K562 (cell line): ENCODE results near the gene MARK4. TPM values are rescaled to one million over a fixed set of nuclear protein-coding genes. Genes with fewer than 3 reads are reported as not detected.

Experiments used
- ATAC-seq: fragments of 200-7000 bp; cut with Tn5 transposase; 3 replicates; pipeline ENCODE4 v1.9.1; 2020; ENCODE audit warnings: moderate library complexity
- BruUV-seq: library from RNA; stranded (reverse); fragments of 400-500 nt; replicated peaks from 2 replicates; lab custom pipeline; 2021; lab: Mats Ljungman, UMichigan
- CTCF ChIA-PET: fragments of 300-600 bp; formaldehyde crosslinking; extraction: SDS; loops from one replicate; lab custom pipeline; 2021; ENCODE audit warnings: low intra/inter-chr PET ratio; lab: Yijun Ruan, JAX
- POLR2A ChIA-PET: fragments of 300-600, 350-650 bp; sonication (Branson Sonifier 250); formaldehyde crosslinking; extraction: SDS; loops from one replicate; lab custom pipeline; 2021; ENCODE audit warnings: antibody characterized with exemption, inconsistent platforms; lab: Yijun Ruan, JAX
- DNase-seq, 4 experiments: peaks; one replicate each; pipeline versions ENCODE4 v3.0.0 to v3.0.0-alpha.2; 2011 to 2018; ENCODE audit warnings: low spot score in 3 of 4, mixed read lengths in 3 of 4; ENCODE audit errors: extremely low read depth in 1 of 4
- FAIRE-seq: peaks from 2 replicates; lab custom pipeline; 2011; peaks lifted over from hg19 to GRCh38; lab: Jason Lieb, UNC
- H2AFZ ChIP-seq: 2 replicates; pipeline ENCODE4 v1.6.0; 2011; ENCODE audit warnings: low read depth, low read length, control low read depth, inconsistent platforms
- H3K27ac ChIP-seq: fragments of 200-600 bp; 3 replicates; pipeline ENCODE4 v1.8.0; 2011; ENCODE audit warnings: low read depth, mild to moderate bottlenecking, control low read depth, inconsistent platforms, low read length, moderate library complexity, mixed read lengths; ENCODE audit errors: extremely low read depth
- H3K27me3 ChIP-seq, 2 experiments: fragments of 300-600 bp in 1 of 2; 2 replicates in 1 of 2; 3 replicates in 1 of 2; pipeline versions ENCODE4 v1.6.0 to v1.8.0; 2011; ENCODE audit warnings: inconsistent platforms in 2 of 2, low read length in 2 of 2, mild to moderate bottlenecking in 1 of 2, mixed read lengths in 1 of 2, moderate library complexity in 1 of 2; ENCODE audit not compliant: control insufficient read depth in 2 of 2, insufficient read depth in 2 of 2
- H3K36me3 ChIP-seq: fragments of 300-600 bp; 3 replicates; pipeline ENCODE4 v1.8.0; 2011; ENCODE audit warnings: mild to moderate bottlenecking, low read length, inconsistent platforms; ENCODE audit not compliant: control insufficient read depth, insufficient read depth
- H3K4me1 ChIP-seq, 2 experiments: fragments of 200-600 bp in 1 of 2; replicated peaks in 1 of 2; 2 replicates in 1 of 2; 3 replicates in 1 of 2; pipeline versions ENCODE4 v1.5.1 to v1.8.0; 2011; ENCODE audit warnings: inconsistent platforms in 2 of 2, low read length in 2 of 2, mild to moderate bottlenecking in 1 of 2, mixed read lengths in 1 of 2, moderate library complexity in 1 of 2; ENCODE audit not compliant: control insufficient read depth in 2 of 2, insufficient read depth in 2 of 2
- H3K4me2 ChIP-seq: 2 replicates; pipeline ENCODE4 v1.6.1; 2011; ENCODE audit warnings: low read length, control low read depth, inconsistent platforms, mixed read lengths; ENCODE audit not compliant: insufficient read depth
- H3K4me3 ChIP-seq: fragments of 200-600 bp; sonication (generic), shearing (Covaris generic); 2 replicates; pipeline ENCODE4 v1.5.1; 2016; ENCODE audit warnings: control low read depth, inconsistent platforms
- H3K79me2 ChIP-seq: fragments of 200-600 bp; 3 replicates; pipeline ENCODE4 v1.8.0; 2011; ENCODE audit warnings: low read length, inconsistent platforms; ENCODE audit not compliant: control insufficient read depth, insufficient read depth
- H3K9ac ChIP-seq, 2 experiments: 2 replicates each; pipeline versions ENCODE4 v1.6.0 to v1.6.1; 2011; ENCODE audit warnings: low read depth in 2 of 2, low read length in 2 of 2, control low read depth in 1 of 2, inconsistent platforms in 1 of 2, mild to moderate bottlenecking in 1 of 2, mixed read lengths in 1 of 2; ENCODE audit not compliant: insufficient read depth in 1 of 2
- H3K9me1 ChIP-seq: one replicate; pipeline ENCODE4 v1.6.0; 2011; ENCODE audit warnings: inconsistent platforms, mild to moderate bottlenecking, low read length, moderate library complexity; ENCODE audit not compliant: control insufficient read depth, insufficient read depth
- H3K9me3 ChIP-seq: replicated peaks from 2 replicates; pipeline ENCODE4 v1.5.1; 2011; ENCODE audit warnings: low read depth, low read length, inconsistent platforms; ENCODE audit not compliant: control insufficient read depth, insufficient read depth
- H4K20me1 ChIP-seq: replicated peaks from 2 replicates; pipeline ENCODE4 v1.6.1; 2011; ENCODE audit warnings: low read length, inconsistent platforms, mixed read lengths; ENCODE audit not compliant: control insufficient read depth, insufficient read depth
- BCOR ChIP-seq: fragments of 450-650 bp; IDR thresholded peaks from 2 replicates; pipeline ENCODE4 v1.6.1; 2016
- CBFB ChIP-seq: sonication (generic); formaldehyde crosslinking; IDR thresholded peaks from 2 replicates; pipeline ENCODE4 v1.4.0; 2020; ENCODE audit warnings: mild to moderate bottlenecking, missing genetic modification reagents
- CC2D1A ChIP-seq: fragments of 450-650 bp; IDR thresholded peaks from 2 replicates; pipeline ENCODE4 v1.6.1; 2017; ENCODE audit warnings: mild to moderate bottlenecking
- CEBPZ ChIP-seq: fragments of 150-350 bp; IDR thresholded peaks from 2 replicates; pipeline ENCODE4 v1.6.1; 2014; ENCODE audit warnings: low read depth, mild to moderate bottlenecking, low read length, borderline replicate concordance
- FOXA1 ChIP-seq: fragments of 450-650 bp; IDR thresholded peaks from 2 replicates; pipeline ENCODE4 v1.6.1; 2016; ENCODE audit warnings: mild to moderate bottlenecking, borderline replicate concordance
- MAFF ChIP-seq: IDR thresholded peaks from 2 replicates; pipeline ENCODE4 v1.6.1; 2012; ENCODE audit warnings: low read length, improper control_type of control experiment
- MAFG ChIP-seq: fragments of 450-650 bp; conservative IDR thresholded peaks from 2 replicates; pipeline ENCODE4 v1.6.1; 2016; ENCODE audit warnings: missing genetic modification characterization, missing compliant biosample characterization
- NCOA2 ChIP-seq, 2 experiments: fragments of 450-650 bp; IDR thresholded peaks; 2 replicates each; pipeline ENCODE4 v1.6.1; 2018; ENCODE audit warnings: mild to moderate bottlenecking in 2 of 2, moderate library complexity in 1 of 2; ENCODE audit not compliant: partially characterized antibody in 2 of 2
- NCOA6 ChIP-seq: fragments of 450-650 bp; IDR thresholded peaks from 2 replicates; pipeline ENCODE4 v1.6.1; 2017; ENCODE audit warnings: mild to moderate bottlenecking
- NR2C2 ChIP-seq, 2 experiments: fragments of 200-800 bp in 1 of 2; sonication (Bioruptor generic) in 1 of 2; sonication (generic) in 1 of 2; formaldehyde crosslinking in 1 of 2; IDR thresholded peaks; 2 replicates each; pipeline versions ENCODE4 v1.6.1 to v1.8.0; 2016 to 2022; ENCODE audit warnings: mild to moderate bottlenecking in 1 of 2, missing compliant biosample characterization in 1 of 2, missing genetic modification characterization in 1 of 2, missing genetic modification reagents in 1 of 2
- PML ChIP-seq: IDR thresholded peaks from 2 replicates; pipeline ENCODE4 v1.6.1; 2012; ENCODE audit warnings: low read length, inconsistent platforms
- RBM25 ChIP-seq: fragments of 200-400 bp; formaldehyde crosslinking; IDR thresholded peaks from 2 replicates; pipeline ENCODE4 v1.6.1; 2018; ENCODE audit warnings: low read length, low read depth, moderate library complexity; ENCODE audit not compliant: severe bottlenecking
- SMARCA5 ChIP-seq: fragments of 450-650 bp; IDR thresholded peaks from 2 replicates; pipeline ENCODE4 v1.6.1; 2016
- SREBF1 ChIP-seq: fragments of 150-350 bp; IDR thresholded peaks from 2 replicates; pipeline ENCODE4 v1.6.1; 2014; ENCODE audit warnings: antibody characterized with exemption, low read depth, low read length, borderline replicate concordance
- ZNF12 ChIP-seq: sonication (generic); formaldehyde crosslinking; IDR thresholded peaks from 2 replicates; pipeline ENCODE4 v1.4.0; 2020; ENCODE audit warnings: mild to moderate bottlenecking, missing genetic modification reagents
- WGBS: fragments of 100-300 bp; shearing (Covaris generic); methylation state at CpG from one replicate; pipeline ENCODE4 v1.1.6; 2016; ENCODE audit warnings: low coverage, mixed read lengths; ENCODE audit not compliant: insufficient coverage; ENCODE audit errors: missing lambda C conversion rate; 5-methylcytosine and 5-hydroxymethylcytosine counted together
- in situ Hi-C: fragments of 300-500 bp; cut with MboI; formaldehyde crosslinking; loops from 4 replicates; pipeline ENCODE4 v1.15.0; 2018; ENCODE audit warnings: inconsistent platforms, mixed read lengths
- intact Hi-C: fragments of 100-400 bp; cut with micrococcal nuclease; formaldehyde crosslinking; loops from 2 replicates; pipeline ENCODE4 v1.14.2; 2022
- polyA plus RNA-seq, 8 experiments: library from polyadenylated mRNA; depleted of rRNA in 4 of 8; stranded (reverse) in 5 of 8; unstranded in 3 of 8; fragments of >200 nt; fragmentation: Nextera tagmentation in 2 of 8; fragmentation: Illumina TruSeq in 1 of 8; extraction: Ambion mirVana in 2 of 8; extraction: Trizol in 1 of 8; gene quantifications; 2 replicates each; pipeline versions ENCODE4 v1.2.1 to v1.2.3, GENCODE V29; 2011 to 2014; ENCODE audit warnings: inconsistent platforms in 1 of 8, missing spikeins in 1 of 8
- total RNA-seq, 7 experiments: library from RNA; depleted of rRNA in 6 of 7; stranded (reverse); fragments of >200 nt in 6 of 7; fragmentation: Illumina TruSeq in 2 of 7; extraction: Trizol in 2 of 7; gene quantifications; 2 replicates each; pipeline versions ENCODE4 v1.2.1 to v1.2.3, GENCODE V29; 2011 to 2021; ENCODE audit warnings: low replicate concordance in 1 of 7
- TF ChIP-seq, protein P1 (sequence below): fragments of 250-450 bp; sonication (Bioruptor Pico); IDR thresholded peaks from 2 replicates; pipeline ENCODE4 v1.8.0; 2021; ENCODE audit warnings: mild to moderate bottlenecking, moderate library complexity
- TF ChIP-seq, protein P2 (sequence below): fragments of 250-450 bp; sonication (Bioruptor Pico); IDR thresholded peaks from 2 replicates; pipeline ENCODE4 v1.8.0; 2022; ENCODE audit warnings: moderate library complexity, mild to moderate bottlenecking, inconsistent platforms

Gene MARK4
- total and polyA plus RNA-seq, 9 of the 15 experiments (the other 6 are each of a cell fraction or from before 2014, with no cell fraction given): 0.52 to 29.4 (median 8.6) TPM

DNA sequence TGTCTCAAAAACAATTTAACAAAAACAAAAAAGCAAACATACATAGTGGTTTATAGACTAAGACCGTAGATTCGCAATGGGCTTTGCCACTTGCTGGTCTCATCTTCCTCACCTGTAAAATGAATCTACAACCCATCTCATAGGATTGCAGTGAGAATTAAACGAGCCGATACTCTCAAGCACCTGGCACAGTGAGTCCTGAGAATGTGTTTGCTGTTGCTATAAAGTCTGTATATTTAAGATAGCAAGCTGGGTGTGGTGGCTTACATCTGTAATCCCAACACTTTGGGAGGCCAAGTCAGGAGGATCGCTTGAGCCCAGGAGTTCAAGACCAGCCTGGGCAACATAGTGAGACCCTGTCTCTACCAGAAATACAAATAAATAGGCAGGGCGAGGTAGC lies 28.3 kb upstream of the MARK4 start (continued):
- TF ChIP-seq CEBPZ (no peak), ZNF12 (CRISPR knock-in tag) (no peak), NCOA2 (IDR thresholded peaks at IDR 0.05; ENCODE audit: partially characterized antibody in 2 of 2) (no peak), NCOA6 (no peak)

GRCh38 chr19:45223879-45224278 lies 27.2 kb upstream of the MARK4 start:
- no peaks in the 10 kb centered on the region for H3K27me3 ChIP-seq
- H2AFZ ChIP-seq: no peak overlapping the region
- no peak for DNase-seq
- TF ChIP-seq MAFG (tag) (no peak), RBM25 (peak; percentile 34), PML (no peak), NR2C2 (CRISPR knock-in tag; IDR thresholded peaks at IDR 0.05) (no peak), NR2C2 (tag; IDR thresholded peaks at IDR 0.05) (no peak), MAFF (no peak), CC2D1A (no peak), BCOR (peak; percentile 78), CBFB (CRISPR knock-in tag) (no peak), FOXA1 (no peak), SREBF1 (no peak), SMARCA5 (peak; percentile 88)
- TF ChIP-seq, protein P1, sequence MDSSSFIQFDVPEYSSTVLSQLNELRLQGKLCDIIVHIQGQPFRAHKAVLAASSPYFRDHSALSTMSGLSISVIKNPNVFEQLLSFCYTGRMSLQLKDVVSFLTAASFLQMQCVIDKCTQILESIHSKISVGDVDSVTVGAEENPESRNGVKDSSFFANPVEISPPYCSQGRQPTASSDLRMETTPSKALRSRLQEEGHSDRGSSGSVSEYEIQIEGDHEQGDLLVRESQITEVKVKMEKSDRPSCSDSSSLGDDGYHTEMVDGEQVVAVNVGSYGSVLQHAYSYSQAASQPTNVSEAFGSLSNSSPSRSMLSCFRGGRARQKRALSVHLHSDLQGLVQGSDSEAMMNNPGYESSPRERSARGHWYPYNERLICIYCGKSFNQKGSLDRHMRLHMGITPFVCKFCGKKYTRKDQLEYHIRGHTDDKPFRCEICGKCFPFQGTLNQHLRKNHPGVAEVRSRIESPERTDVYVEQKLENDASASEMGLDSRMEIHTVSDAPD (CRISPR knock-in tag): no peak
- TF ChIP-seq, protein P2, sequence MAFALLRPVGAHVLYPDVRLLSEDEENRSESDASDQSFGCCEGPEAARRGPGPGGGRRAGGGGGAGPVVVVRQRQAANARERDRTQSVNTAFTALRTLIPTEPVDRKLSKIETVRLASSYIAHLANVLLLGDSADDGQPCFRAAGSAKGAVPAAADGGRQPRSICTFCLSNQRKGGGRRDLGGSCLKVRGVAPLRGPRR (CRISPR knock-in tag): no peak
- TF ChIP-seq, all 486 proteins: peak for 3
- Histone ChIP-seq H4K20me1 (no peaks in the 10 kb centered on the region), H3K27ac (no peak overlapping the region), H3K79me2 (no peaks in the 10 kb centered on the region), H3K36me3 (peaks cover 2% of the 10 kb centered on the region; the same call in 2 of the 3 replicates), H3K4me1 (peaks cover 7 to 14% of the 10 kb centered on the region in 2 experiments; a peak in 4 of 5 replicates), H3K4me3 (no peak overlapping the region), H3K9me3 (no peaks in the 10 kb centered on the region), H3K9me1 (no peaks in the 10 kb centered on the region), H3K9ac (no peak overlapping the region), H3K4me2 (no peak overlapping the region)
- in situ Hi-C loops (no loop called here), intact Hi-C loops (no loop called here)
- ChIA-PET POLR2A (interaction anchor here (1.5 kb wide), 1 partner anchor 46 kb away, joined by 4 read pairs; no protein-coding TSS in a partner anchor), CTCF (no interaction called here)
- ATAC-seq (no peak), FAIRE-seq (no peak)
- WGBS: 63% methylated on average over 2 of the region's 5 CpGs
- no TSS peak for BruUV-seq
